OCI-LY1 (cell line): ENCODE measurements around the gene TRPC4AP.

Source experiments
- H2AFZ ChIP-seq: fragments of 200-600 bp; sonication (generic), shearing (Covaris generic); 2 replicates; pipeline ENCODE4 v1.6.0; 2014; ENCODE audit warnings: antibody characterized with exemption, mild to moderate bottlenecking, low read length
- H3F3A ChIP-seq: fragments of 200-600 bp; sonication (generic), shearing (Covaris generic); 2 replicates; pipeline ENCODE4 v1.6.0; 2014; ENCODE audit warnings: mild to moderate bottlenecking, antibody characterized with exemption, low read length, moderate library complexity; ENCODE audit not compliant: insufficient read depth
- H3K27ac ChIP-seq: fragments of 200-600 bp; sonication (generic); 2 replicates; pipeline ENCODE4 v1.5.1; 2014; ENCODE audit warnings: low read length, mixed run types, mild to moderate bottlenecking, low read depth; ENCODE audit not compliant: poor library complexity, severe bottlenecking
- H3K27me3 ChIP-seq: fragments of 200-600 bp; sonication (generic); 2 replicates; pipeline ENCODE4 v1.6.0; 2014; ENCODE audit warnings: antibody characterized with exemption, mild to moderate bottlenecking, low read length, moderate library complexity; ENCODE audit not compliant: insufficient read depth
- H3K36me3 ChIP-seq: fragments of 200-600 bp; sonication (generic); 2 replicates; pipeline ENCODE4 v1.6.1; 2014; ENCODE audit warnings: mild to moderate bottlenecking, antibody characterized with exemption, low read length, moderate library complexity, mixed read lengths; ENCODE audit not compliant: insufficient read depth
- H3K4me1 ChIP-seq: fragments of 200-600 bp; sonication (generic); 2 replicates; pipeline ENCODE4 v1.5.1; 2014; ENCODE audit warnings: mild to moderate bottlenecking, low read length, moderate library complexity; ENCODE audit not compliant: insufficient read depth, severe bottlenecking
- H3K4me2 ChIP-seq: fragments of 200-600 bp; sonication (generic), shearing (Covaris generic); 2 replicates; pipeline ENCODE4 v1.6.1; 2014; ENCODE audit warnings: low read length
- H3K4me3 ChIP-seq: fragments of 200-600 bp; sonication (generic); 2 replicates; pipeline ENCODE4 v1.5.1; 2014; ENCODE audit warnings: low read length, low read depth, mild to moderate bottlenecking, mixed read lengths; ENCODE audit not compliant: poor library complexity, severe bottlenecking
- H3K79me2 ChIP-seq: fragments of 200-600 bp; shearing (Covaris generic); 2 replicates; pipeline ENCODE4 v1.6.1; 2016; ENCODE audit warnings: mixed run types, low read length, mixed read lengths; ENCODE audit not compliant: insufficient read depth
- H3K9ac ChIP-seq: fragments of 200-600 bp; sonication (generic), shearing (Covaris generic); 2 replicates; pipeline ENCODE4 v1.6.1; 2014; ENCODE audit warnings: mild to moderate bottlenecking, low read length, mixed read lengths
- H3K9me2 ChIP-seq: fragments of 200-600 bp; sonication (generic), shearing (Covaris generic); 2 replicates; pipeline ENCODE4 v1.6.1; 2014; ENCODE audit warnings: low read depth, mild to moderate bottlenecking, low read length, mixed read lengths
- H3K9me3 ChIP-seq: fragments of 200-600 bp; shearing (Covaris generic); 2 replicates; pipeline ENCODE4 v1.6.1; 2014; ENCODE audit warnings: low read length, mixed read lengths
- H4K20me1 ChIP-seq: fragments of 200-600 bp; sonication (generic), shearing (Covaris generic); 2 replicates; pipeline ENCODE4 v1.6.0; 2016; ENCODE audit warnings: mild to moderate bottlenecking, low read length; ENCODE audit not compliant: insufficient read depth
- EZH2 ChIP-seq: fragments of 200-600 bp; sonication (generic), shearing (Covaris generic); IDR thresholded peaks from 2 replicates; pipeline ENCODE4 v1.8.0; 2017; ENCODE audit warnings: borderline replicate concordance, mixed run types, mild to moderate bottlenecking, antibody characterized with exemption, low read length, moderate library complexity, mixed read lengths
- TF ChIP-seq, protein P1 (sequence below): fragments of 200-600 bp; sonication (generic), shearing (Covaris generic); IDR thresholded peaks from 2 replicates; pipeline ENCODE4 v1.5.1; 2017; ENCODE audit warnings: mild to moderate bottlenecking, antibody characterized with exemption, low read length, moderate library complexity, mixed read lengths

Gene TRPC4AP

DNA sequence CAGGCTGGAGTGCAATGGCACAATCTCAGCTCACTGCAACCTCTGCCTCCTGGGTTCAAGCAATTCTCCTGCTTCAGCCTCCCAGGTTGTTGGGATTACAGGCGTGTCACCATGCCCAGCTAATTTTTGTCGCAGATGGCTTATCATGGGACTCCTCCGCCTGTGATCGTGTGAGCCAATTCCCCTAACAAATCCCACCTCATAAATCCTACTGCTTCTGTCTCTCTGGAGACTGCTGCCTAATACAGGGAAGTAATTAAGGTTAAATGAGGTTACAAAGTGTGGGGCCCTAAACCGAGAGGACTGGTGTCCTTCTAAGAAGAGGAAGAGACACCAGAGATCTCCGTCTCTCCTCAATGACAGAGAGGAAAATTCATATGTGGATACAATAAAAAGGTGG is 52.0 kb downstream of the TRPC4AP start:
- Histone ChIP-seq H2AFZ (no peak overlapping the region), H3K4me3 (no peak overlapping the region), H3K9me3 (no peaks in the 10 kb centered on the region), H3K9ac (no peak overlapping the region), H3F3A (no peaks in the 10 kb centered on the region), H3K36me3 (peaks cover 41% of the 10 kb centered on the region), H3K4me2 (no peak overlapping the region), H3K9me2 (no peaks in the 10 kb centered on the region), H3K4me1 (no peaks in the 10 kb centered on the region), H3K79me2 (no peaks in the 10 kb centered on the region), H3K27ac (no peak overlapping the region), H4K20me1 (no peaks in the 10 kb centered on the region), H3K27me3 (no peaks in the 10 kb centered on the region)
- no peak for TF ChIP-seq EZH2
- TF ChIP-seq, protein P1, sequence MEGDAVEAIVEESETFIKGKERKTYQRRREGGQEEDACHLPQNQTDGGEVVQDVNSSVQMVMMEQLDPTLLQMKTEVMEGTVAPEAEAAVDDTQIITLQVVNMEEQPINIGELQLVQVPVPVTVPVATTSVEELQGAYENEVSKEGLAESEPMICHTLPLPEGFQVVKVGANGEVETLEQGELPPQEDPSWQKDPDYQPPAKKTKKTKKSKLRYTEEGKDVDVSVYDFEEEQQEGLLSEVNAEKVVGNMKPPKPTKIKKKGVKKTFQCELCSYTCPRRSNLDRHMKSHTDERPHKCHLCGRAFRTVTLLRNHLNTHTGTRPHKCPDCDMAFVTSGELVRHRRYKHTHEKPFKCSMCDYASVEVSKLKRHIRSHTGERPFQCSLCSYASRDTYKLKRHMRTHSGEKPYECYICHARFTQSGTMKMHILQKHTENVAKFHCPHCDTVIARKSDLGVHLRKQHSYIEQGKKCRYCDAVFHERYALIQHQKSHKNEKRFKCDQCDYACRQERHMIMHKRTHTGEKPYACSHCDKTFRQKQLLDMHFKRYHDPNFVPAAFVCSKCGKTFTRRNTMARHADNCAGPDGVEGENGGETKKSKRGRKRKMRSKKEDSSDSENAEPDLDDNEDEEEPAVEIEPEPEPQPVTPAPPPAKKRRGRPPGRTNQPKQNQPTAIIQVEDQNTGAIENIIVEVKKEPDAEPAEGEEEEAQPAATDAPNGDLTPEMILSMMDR, result no peak

DNA sequence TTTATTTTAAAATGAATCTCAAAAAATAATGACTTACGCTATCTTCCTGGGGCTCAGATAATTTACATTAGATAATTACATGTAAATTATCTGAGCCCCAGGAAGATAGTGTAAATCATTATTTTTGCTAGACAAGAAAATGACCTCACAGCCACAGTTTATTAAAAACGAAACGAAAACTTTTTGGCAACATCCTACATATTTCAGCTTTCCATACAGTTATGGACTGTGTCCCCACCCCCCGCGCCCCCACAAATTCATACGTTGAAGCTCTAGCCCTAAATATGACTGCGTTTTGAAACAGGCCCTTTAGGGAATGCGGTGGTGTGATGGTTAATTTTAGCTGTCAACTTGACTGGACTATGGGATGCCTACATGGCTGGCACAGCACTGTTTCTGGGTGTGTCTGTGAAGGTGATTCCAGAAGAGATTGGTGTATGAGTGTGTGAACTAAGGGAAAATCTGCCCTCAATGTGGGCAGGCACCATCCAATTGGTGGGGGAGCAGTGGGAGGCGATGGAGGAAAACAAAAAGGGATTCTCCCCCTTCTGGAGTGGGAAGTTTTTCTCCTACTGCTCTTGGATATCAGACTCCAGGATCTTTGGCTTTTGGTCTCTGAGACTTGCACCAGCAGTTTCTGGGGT is 52.6 kb downstream of the TRPC4AP start:
- Histone ChIP-seq H3K36me3 (peaks cover 43% of the 10 kb centered on the region), H3K27me3 (no peaks in the 10 kb centered on the region), H3K9me2 (no peaks in the 10 kb centered on the region), H3K79me2 (no peaks in the 10 kb centered on the region), H3K4me1 (no peaks in the 10 kb centered on the region), H3K4me3 (no peak overlapping the region), H3K9me3 (no peaks in the 10 kb centered on the region), H3K4me2 (no peak overlapping the region), H3F3A (no peaks in the 10 kb centered on the region), H3K27ac (no peak overlapping the region), H4K20me1 (no peaks in the 10 kb centered on the region), H2AFZ (no peak overlapping the region), H3K9ac (no peak overlapping the region)
- TF ChIP-seq, protein P1, result no peak
- TF ChIP-seq EZH2, result no peak

DNA sequence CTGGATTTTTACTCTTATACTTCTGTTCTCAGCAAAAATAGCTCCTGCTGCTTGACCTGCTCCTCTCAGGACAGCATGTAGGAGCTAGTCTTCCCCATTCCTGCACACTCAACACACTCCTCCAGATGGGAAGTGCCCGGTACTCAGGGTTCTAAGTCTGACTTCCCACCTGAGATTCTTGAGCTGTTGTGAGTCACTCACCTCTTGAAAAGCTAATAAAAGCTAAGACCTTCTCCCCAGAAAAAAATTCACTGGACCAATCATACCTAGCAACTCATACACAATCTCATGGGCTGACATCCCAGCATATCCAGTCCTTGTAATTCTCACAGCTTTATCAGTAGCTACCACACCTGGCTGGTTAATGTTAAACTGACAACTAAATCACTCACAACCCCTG is 53.5 kb downstream of the TRPC4AP start:
- no peaks in the 10 kb centered on the region for H3K79me2 ChIP-seq
- no peak overlapping the region for H3K9ac ChIP-seq
- no peaks in the 10 kb centered on the region for H4K20me1 ChIP-seq
- no peaks in the 10 kb centered on the region for H3K4me1 ChIP-seq
- no peak overlapping the region for H3K4me2 ChIP-seq
- no peak overlapping the region for H3K27ac ChIP-seq
- H3K4me3 ChIP-seq, result no peak overlapping the region
- no peak overlapping the region for H2AFZ ChIP-seq
- H3K9me2 ChIP-seq, result no peaks in the 10 kb centered on the region
- peaks cover 51% of the 10 kb centered on the region for H3K36me3 ChIP-seq
- H3F3A ChIP-seq, result no peaks in the 10 kb centered on the region
- no peaks in the 10 kb centered on the region for H3K9me3 ChIP-seq
- no peak for TF ChIP-seq EZH2
- TF ChIP-seq, protein P1, result no peak
- no peaks in the 10 kb centered on the region for H3K27me3 ChIP-seq
